Fibroblast of the aortic adventitia (primary cell): Measurements from ENCODE around the gene KCNH3. TPM values are rescaled to one million over a fixed set of nuclear protein-coding genes. Genes with fewer than 3 reads are reported as not detected.
A peak's percentile ranks its signal among the peaks of the same experiment; 100 is the strongest.

ENCODE experiments used
- DNase-seq: peaks from one replicate; pipeline ENCODE4 v3.0.0-alpha.2; 2010; ENCODE audit warnings: low read depth
- H3K4me3 ChIP-seq: 2 replicates; pipeline ENCODE4 v1.5.1; 2011; ENCODE audit warnings: low read depth, mild to moderate bottlenecking, control low read depth, low read length, moderate library complexity
- CTCF ChIP-seq: IDR thresholded peaks from 2 replicates; pipeline ENCODE4 v1.5.1; 2011; ENCODE audit warnings: mild to moderate bottlenecking, low read length, control low read depth, inconsistent platforms; ENCODE audit not compliant: insufficient read depth
- total RNA-seq: library from RNA; depleted of rRNA; stranded (reverse); fragments of >200 nt; gene quantifications from 2 replicates; pipeline ENCODE4 v1.2.3, GENCODE V29; 2012; ENCODE audit warnings: low replicate concordance

Gene KCNH3
- 0.08 and 0.18 TPM in 2 replicates for total RNA-seq

GRCh38 chr12:49538510-49539403 lies at the start of gene KCNH3:
Gene KCNH3, plus strand, starts transcription at chr12:49539030. Its CDS starts 387 bp downstream, at chr12:49539417.
- peak; percentile 55 for DNase-seq
- H3K4me3 ChIP-seq, result peak within 1 kb of the TSS; percentile 51
- TF ChIP-seq CTCF, result no peak

GRCh38 chr12:49489154-49489553 lies 49.7 kb upstream of the KCNH3 start:
- no peak for DNase-seq
- no peak for TF ChIP-seq CTCF
- no peak overlapping the region for H3K4me3 ChIP-seq

- TF ChIP-seq CTCF, result peak; percentile 48
- H3K4me3 ChIP-seq, result no peak overlapping the region
- DNase-seq, result peak; percentile 92
Measured at GRCh38 chr12:49489720-49490119, 49.1 kb upstream of the KCNH3 start.

- TF ChIP-seq CTCF, result no peak
- H3K4me3 ChIP-seq, result no peak overlapping the region
- peak; percentile 76 for DNase-seq
Measured at GRCh38 chr12:49491823-49492222, 47.0 kb upstream of the KCNH3 start.

- TF ChIP-seq CTCF, result no peak
- H3K4me3 ChIP-seq, result no peak overlapping the region
- no peak for DNase-seq
Measured at GRCh38 chr12:49493900-49494299, 44.9 kb upstream of the KCNH3 start.

GRCh38 chr12:49496417-49497360 lies 42.1 kb upstream of the KCNH3 start:
- H3K4me3 ChIP-seq, result no peak overlapping the region
- no peak for TF ChIP-seq CTCF
- no peak for DNase-seq
